Colonic mucosa (tissue), 4 donors: ENCODE measurements around the gene SIX4. TPM values are rescaled to one million over a fixed set of nuclear protein-coding genes. Genes with fewer than 3 reads are reported as not detected.

Experiments
- DNase-seq: peaks from one replicate; pipeline ENCODE4 v3.0.0-alpha.2; 2020
- H3K27ac ChIP-seq: fragments of 200-600 bp; one replicate; pipeline ENCODE4 v1.8.0; 2021
- H3K27me3 ChIP-seq: fragments of 200-600 bp; one replicate; pipeline ENCODE4 v1.8.0; 2021
- H3K36me3 ChIP-seq: fragments of 200-600 bp; one replicate; pipeline ENCODE4 v1.8.0; 2021
- H3K4me1 ChIP-seq: fragments of 200-600 bp; one replicate; pipeline ENCODE4 v1.8.0; 2021; ENCODE audit warnings: mild to moderate bottlenecking
- H3K4me3 ChIP-seq: fragments of 200-600 bp; one replicate; pipeline ENCODE4 v1.8.0; 2021
- H3K9ac ChIP-seq, 2 donors: one replicate each; pipeline ENCODE4 v1.7.0; 2013; ENCODE audit warnings: control low read depth in 2 of 2, low read depth in 2 of 2, low read length in 2 of 2
- H3K9me3 ChIP-seq: fragments of 200-600 bp; one replicate; pipeline ENCODE4 v1.8.0; 2021
- intact Hi-C: fragments of 100-400 bp; cut with DNase I; formaldehyde crosslinking; loops from one replicate; pipeline ENCODE4 v1.14.1; 2022
- total RNA-seq, 2 donors: library from RNA; stranded (reverse); fragmentation: NEBNext Ultra II Directional in 1 of 2; extraction: Animal tissue kit (Norgen Biotek cat#: 25700) in 1 of 2; gene quantifications; one replicate each; pipeline ENCODE4 v1.2.1, GENCODE V29; 2021
- TF ChIP-seq, protein P1 (sequence below): fragments of 200-600 bp; IDR thresholded peaks from one replicate; pipeline ENCODE4 v1.8.0; 2022; ENCODE audit warnings: antibody characterized with exemption, mild to moderate bottlenecking
- donor health status: healthy.
- donor health status: DM: no; HTN: no; CAD: no.
- donor health status: DM: no; HTN: no; CAD: no.

Gene SIX4
- total RNA-seq, 2 donors from 2014 or later: 0.15 to 0.27 TPM

GRCh38 chr14:60760209-60760608 is 36.1 kb upstream of the SIX4 start:
- Histone ChIP-seq H3K9ac (no peak overlapping the region), H3K27ac (no peak overlapping the region), H3K9me3 (no peaks in the 10 kb centered on the region), H3K36me3 (no peaks in the 10 kb centered on the region), H3K4me1 (no peaks in the 10 kb centered on the region), H3K27me3 (no peaks in the 10 kb centered on the region), H3K4me3 (no peak overlapping the region)
- no peak for DNase-seq
- TF ChIP-seq, protein P1, sequence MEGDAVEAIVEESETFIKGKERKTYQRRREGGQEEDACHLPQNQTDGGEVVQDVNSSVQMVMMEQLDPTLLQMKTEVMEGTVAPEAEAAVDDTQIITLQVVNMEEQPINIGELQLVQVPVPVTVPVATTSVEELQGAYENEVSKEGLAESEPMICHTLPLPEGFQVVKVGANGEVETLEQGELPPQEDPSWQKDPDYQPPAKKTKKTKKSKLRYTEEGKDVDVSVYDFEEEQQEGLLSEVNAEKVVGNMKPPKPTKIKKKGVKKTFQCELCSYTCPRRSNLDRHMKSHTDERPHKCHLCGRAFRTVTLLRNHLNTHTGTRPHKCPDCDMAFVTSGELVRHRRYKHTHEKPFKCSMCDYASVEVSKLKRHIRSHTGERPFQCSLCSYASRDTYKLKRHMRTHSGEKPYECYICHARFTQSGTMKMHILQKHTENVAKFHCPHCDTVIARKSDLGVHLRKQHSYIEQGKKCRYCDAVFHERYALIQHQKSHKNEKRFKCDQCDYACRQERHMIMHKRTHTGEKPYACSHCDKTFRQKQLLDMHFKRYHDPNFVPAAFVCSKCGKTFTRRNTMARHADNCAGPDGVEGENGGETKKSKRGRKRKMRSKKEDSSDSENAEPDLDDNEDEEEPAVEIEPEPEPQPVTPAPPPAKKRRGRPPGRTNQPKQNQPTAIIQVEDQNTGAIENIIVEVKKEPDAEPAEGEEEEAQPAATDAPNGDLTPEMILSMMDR: no peak
- intact Hi-C loops: no loop called here

- TF ChIP-seq, protein P1: no peak
- H3K9ac ChIP-seq: no peak overlapping the region
Observed at GRCh38 chr14:60758885-60759284, 34.7 kb upstream of the SIX4 start.

DNA sequence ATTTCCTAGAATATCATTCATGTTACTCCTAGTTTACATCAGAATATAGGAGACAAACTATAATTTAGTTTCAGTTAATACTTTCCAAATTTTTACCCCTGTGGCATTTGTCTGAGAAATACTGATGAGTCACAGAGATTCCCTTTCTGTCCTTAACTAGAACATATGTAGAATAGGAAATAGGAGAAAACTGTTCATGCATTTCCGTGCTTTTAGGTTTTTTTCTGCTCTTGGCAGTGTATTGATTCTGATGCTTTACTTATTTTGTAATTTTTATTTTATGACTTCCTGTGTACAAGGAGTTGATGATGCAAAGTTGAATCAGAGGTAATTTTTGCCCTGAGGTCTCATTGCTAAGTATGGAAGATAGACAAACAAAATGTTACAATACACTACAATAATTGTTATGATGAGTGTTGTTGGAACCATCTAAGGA is 33.4 kb upstream of the SIX4 start:
- H3K4me1 ChIP-seq: no peaks in the 10 kb centered on the region
- intact Hi-C loops: no loop called here
- H3K27me3 ChIP-seq: no peaks in the 10 kb centered on the region
- H3K4me3 ChIP-seq: no peak overlapping the region
- H3K9ac ChIP-seq: no peak overlapping the region
- H3K36me3 ChIP-seq: no peaks in the 10 kb centered on the region
- H3K9me3 ChIP-seq: no peaks in the 10 kb centered on the region
- TF ChIP-seq, protein P1: no peak
- DNase-seq: no peak
- H3K27ac ChIP-seq: no peak overlapping the region

More at GRCh38 chr14:60758885-60759284, 34.7 kb upstream of the SIX4 start:
- intact Hi-C loops: no loop called here
- H3K27ac ChIP-seq: no peak overlapping the region
- no peaks in the 10 kb centered on the region for H3K27me3 ChIP-seq
- H3K4me1 ChIP-seq: no peaks in the 10 kb centered on the region
- H3K9me3 ChIP-seq: no peaks in the 10 kb centered on the region
- H3K4me3 ChIP-seq: no peak overlapping the region
- no peak for DNase-seq
- no peaks in the 10 kb centered on the region for H3K36me3 ChIP-seq

GRCh38 chr14:60756847-60757246 is 32.7 kb upstream of the SIX4 start:
- Histone ChIP-seq H3K9me3 (no peaks in the 10 kb centered on the region), H3K4me1 (no peaks in the 10 kb centered on the region), H3K4me3 (no peak overlapping the region), H3K9ac (no peak overlapping the region), H3K27me3 (no peaks in the 10 kb centered on the region), H3K27ac (no peak overlapping the region), H3K36me3 (no peaks in the 10 kb centered on the region)
- intact Hi-C loops: no loop called here
- DNase-seq: no peak
- TF ChIP-seq, protein P1: no peak

DNA sequence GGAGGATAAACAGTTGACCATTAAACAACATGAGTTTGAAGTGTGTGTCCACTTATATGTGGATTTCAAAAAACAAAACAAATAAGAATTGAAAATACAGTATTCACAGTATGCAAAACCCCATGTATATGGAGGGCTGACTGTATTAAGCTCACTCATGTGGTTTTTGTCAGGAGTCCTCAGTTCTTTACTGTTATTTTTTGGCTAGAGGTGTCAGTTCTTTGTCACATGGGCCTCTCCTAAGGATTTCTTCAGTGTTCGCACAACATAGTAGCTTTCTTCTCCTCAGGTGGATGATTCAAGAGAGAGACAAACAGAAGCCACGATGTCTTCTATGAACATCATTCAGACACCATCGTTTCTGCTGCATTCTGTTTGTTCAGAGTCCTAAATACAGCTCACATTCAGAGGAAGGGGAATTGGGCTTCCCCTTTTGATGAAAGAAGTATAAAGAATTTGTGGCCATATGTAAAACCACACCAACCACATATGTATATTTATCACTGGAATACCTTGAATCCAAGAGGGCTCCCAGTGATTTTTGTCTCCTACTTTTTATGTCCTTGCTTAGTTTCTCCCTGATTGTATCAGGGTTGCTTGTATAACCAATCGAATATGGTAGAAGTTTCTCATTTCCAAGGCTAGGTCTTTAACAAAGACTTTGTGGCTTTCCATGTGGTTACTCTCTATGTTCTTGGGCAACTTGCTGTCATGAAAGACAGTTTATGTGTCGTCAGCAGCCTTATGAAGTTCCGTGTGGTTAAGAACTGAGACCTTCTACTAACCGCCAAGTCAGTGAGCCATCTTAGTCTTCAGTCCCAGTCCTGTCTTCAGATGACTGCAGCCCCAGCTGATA is 29.3 kb upstream of the SIX4 start:
- H3K36me3 ChIP-seq: no peaks in the 10 kb centered on the region
- DNase-seq: no peak
- TF ChIP-seq, protein P1: no peak

More for the DNA sequence above, 29.3 kb upstream of the SIX4 start:
- H3K9ac ChIP-seq: no peak overlapping the region
- H3K4me3 ChIP-seq: no peak overlapping the region
- no peaks in the 10 kb centered on the region for H3K4me1 ChIP-seq
- no peak overlapping the region for H3K27ac ChIP-seq
- H3K9me3 ChIP-seq: no peaks in the 10 kb centered on the region
- intact Hi-C loops: no loop called here
- no peaks in the 10 kb centered on the region for H3K27me3 ChIP-seq
